Measurements from ENCODE around the gene RGS1. TPM values are rescaled to one million over a fixed set of nuclear protein-coding genes. Genes with fewer than 3 reads are reported as not detected.

Gene RGS1
- total and polyA plus RNA-seq, 2 of the 4 experiments (the other 2 are of a cell fraction): not detected

- no peak for TF ChIP-seq USF2 (IDR thresholded peaks at IDR 0.05; ENCODE audit: low read depth, low read length)
- no peak for TF ChIP-seq NFE2L2 (IDR thresholded peaks at IDR 0.05; ENCODE audit: low read depth, low read length)
- TF ChIP-seq CEBPB (IDR thresholded peaks at IDR 0.05; ENCODE audit: low read depth, low read length): no peak
- TF ChIP-seq RFX5 (IDR thresholded peaks at IDR 0.05; ENCODE audit: low read depth, low read length): no peak
- TF ChIP-seq ELK1 (IDR thresholded peaks at IDR 0.05; ENCODE audit: borderline replicate concordance, low read depth, low read length): no peak
- TF ChIP-seq MXI1 (IDR thresholded peaks at IDR 0.05; ENCODE audit: borderline replicate concordance, low read depth, low read length): no peak
- TF ChIP-seq RCOR1 (IDR thresholded peaks at IDR 0.05; ENCODE audit: insufficient replicate concordance, low read length): no peak
- no peak for TF ChIP-seq FOS (IDR thresholded peaks at IDR 0.05; ENCODE audit: low read depth, low read length)
- TF ChIP-seq POLR2A (IDR thresholded peaks at IDR 0.05; ENCODE audit: low read depth, low read length): no peak
- no peak for TF ChIP-seq MAFK (IDR thresholded peaks at IDR 0.05; ENCODE audit: low read depth, low read length)
- TF ChIP-seq CTCF (conservative IDR thresholded peaks at IDR 0.05; ENCODE audit: low read depth, low read length): no peak
- no peak for TF ChIP-seq BHLHE40 (IDR thresholded peaks at IDR 0.05; ENCODE audit: low read depth, low read length)
- no peak for TF ChIP-seq SMC3 (IDR thresholded peaks at IDR 0.05; ENCODE audit: low read depth, low read length)
- H2BK5ac ChIP-seq (ENCODE audit: low read depth, low read length, poor library complexity, severe bottlenecking): no peak overlapping the region
- no peak overlapping the region for H2AK5ac ChIP-seq (ENCODE audit: low read depth, low read length)
- POLR2A ChIA-PET (ENCODE audit: unreplicated experiment): no interaction called here
- H3K36me3 ChIP-seq (ENCODE audit: control insufficient read depth, insufficient read depth, low read length): no peaks in the 10 kb centered on the region
- H3K4me2 ChIP-seq (ENCODE audit: low read depth, low read length): no peak overlapping the region
- no peak overlapping the region for H2AFZ ChIP-seq (replicated peaks; ENCODE audit: low read length, poor library complexity)
- H3K56ac ChIP-seq (ENCODE audit: extremely low read depth, insufficient read depth, low read length): no peak overlapping the region
- H2BK20ac ChIP-seq (ENCODE audit: low read depth, low read length): no peak overlapping the region
- H3K4me1 ChIP-seq (ENCODE audit: control insufficient read depth, insufficient read depth, low read length): no peaks in the 10 kb centered on the region
- ATAC-seq (ENCODE audit: low read depth) (no peak), DNase-seq (no peak)
- H3K9ac ChIP-seq (ENCODE audit: low read depth, low read length): no peak overlapping the region
- H3K27me3 ChIP-seq (ENCODE audit: control insufficient read depth, insufficient read depth, low read length): no peaks in the 10 kb centered on the region
- intact Hi-C loops (cut with micrococcal nuclease): no loop called here
- no TSS peak for BruUV-seq (replicated peaks)
- H3K18ac ChIP-seq (ENCODE audit: low read depth, low read length): no peak overlapping the region
- H4K91ac ChIP-seq (ENCODE audit: insufficient read depth, low read depth, low read length): no peak overlapping the region
- no peak overlapping the region for H3K27ac ChIP-seq (ENCODE audit: insufficient read depth, low read length)
- H2AK9ac ChIP-seq (replicated peaks; ENCODE audit: low read depth, low read length, poor library complexity): no peak overlapping the region
- H4K20me1 ChIP-seq (ENCODE audit: insufficient read depth, low read length): no peaks in the 10 kb centered on the region
- H4K5ac ChIP-seq (ENCODE audit: low read depth, low read length): no peak overlapping the region
- peaks cover 8% of the 10 kb centered on the region for H3K9me3 ChIP-seq (ENCODE audit: control insufficient read depth, insufficient read depth, low read length)
- H4K8ac ChIP-seq (ENCODE audit: low read depth in 2 of 2, low read length in 2 of 2): no peak overlapping the region
- CTCF ChIA-PET: no interaction called here
- no peaks in the 10 kb centered on the region for H3K9me1 ChIP-seq (ENCODE audit: insufficient read depth, low read length)
- 50% methylated on average over 1 of the region's 3 CpGs; no CpG with 5 or more reads in 1 of the 2 experiments for WGBS, 2 experiments (ENCODE audit: extremely low coverage in 2 of 2, insufficient read length in 1 of 2)
- H3K4ac ChIP-seq (ENCODE audit: low read depth, low read length): no peak overlapping the region
- no peak overlapping the region for H2BK120ac ChIP-seq (ENCODE audit: low read depth, low read length)
- H3K23ac ChIP-seq (ENCODE audit: low read depth, low read length): no peak overlapping the region
- dilution Hi-C loops (cut with HindIII; ENCODE audit: low sequenced_read_pairs, unreplicated experiment): no loop called here
- no peak overlapping the region for H3K4me3 ChIP-seq (ENCODE audit: insufficient read depth, low read depth, low read length)
- H2BK15ac ChIP-seq (ENCODE audit: low read depth, low read length): no peak overlapping the region
- in situ Hi-C loops (cut with MboI; ENCODE audit: low sequenced_read_pairs): no loop called here
- H3K14ac ChIP-seq (replicated peaks; ENCODE audit: low read depth, low read length): no peak overlapping the region
- no peaks in the 10 kb centered on the region for H3K79me1 ChIP-seq (ENCODE audit: low read depth in 1 of 2, low read length in 2 of 2)
Observed at GRCh38 chr1:192566657-192567056, 8.9 kb upstream of the RGS1 start.
